WTC11 (cell line): Measurements from ENCODE around the gene PAN3.

Experiments used
- IRF2 ChIP-seq: sonication (generic); formaldehyde crosslinking; IDR thresholded peaks from 2 replicates; pipeline ENCODE4 v1.8.0; 2022; ENCODE audit warnings: low read depth, missing genetic modification reagents, borderline replicate concordance
- TF ChIP-seq, protein P1 (sequence below): fragments of 200-600 bp; IDR thresholded peaks from 2 replicates; pipeline ENCODE4 v1.8.0; 2022; ENCODE audit warnings: antibody characterized with exemption
- TF ChIP-seq, protein P2 (sequence below): sonication (generic); formaldehyde crosslinking; IDR thresholded peaks from 2 replicates; pipeline ENCODE4 v1.8.1; 2023; ENCODE audit warnings: mild to moderate bottlenecking, missing genetic modification reagents, moderate library complexity
- TF ChIP-seq, protein P3 (sequence below): sonication (generic); formaldehyde crosslinking; IDR thresholded peaks from 2 replicates; pipeline ENCODE4 v1.8.1; 2023; ENCODE audit warnings: mild to moderate bottlenecking, missing genetic modification reagents, moderate library complexity
- TF ChIP-seq, protein P4 (sequence below): sonication (generic); formaldehyde crosslinking; IDR thresholded peaks from 2 replicates; pipeline ENCODE4 v1.8.0; 2023; ENCODE audit warnings: missing genetic modification reagents

DNA sequence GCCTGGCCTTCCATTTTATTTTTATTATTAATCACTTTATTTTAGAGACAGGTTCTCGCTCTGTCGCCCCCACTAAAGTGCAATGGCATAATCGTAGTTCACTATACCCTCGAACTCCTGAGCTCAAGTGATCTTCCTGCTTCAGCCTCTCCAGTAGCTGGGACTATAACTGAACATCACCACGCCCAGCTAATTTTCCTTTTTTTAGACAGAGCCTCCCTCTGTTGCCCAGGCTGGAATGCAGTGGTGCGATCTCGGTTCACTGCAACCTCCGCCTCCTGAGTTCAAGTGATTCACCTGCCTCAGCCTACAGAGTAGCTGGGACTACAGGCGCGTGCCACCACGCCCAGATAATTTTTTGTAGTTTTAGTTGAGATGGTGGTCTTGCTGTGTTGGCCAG lies 6.7 kb upstream of the PAN3 start:
- no peak for TF ChIP-seq IRF2
- TF ChIP-seq, protein P1, sequence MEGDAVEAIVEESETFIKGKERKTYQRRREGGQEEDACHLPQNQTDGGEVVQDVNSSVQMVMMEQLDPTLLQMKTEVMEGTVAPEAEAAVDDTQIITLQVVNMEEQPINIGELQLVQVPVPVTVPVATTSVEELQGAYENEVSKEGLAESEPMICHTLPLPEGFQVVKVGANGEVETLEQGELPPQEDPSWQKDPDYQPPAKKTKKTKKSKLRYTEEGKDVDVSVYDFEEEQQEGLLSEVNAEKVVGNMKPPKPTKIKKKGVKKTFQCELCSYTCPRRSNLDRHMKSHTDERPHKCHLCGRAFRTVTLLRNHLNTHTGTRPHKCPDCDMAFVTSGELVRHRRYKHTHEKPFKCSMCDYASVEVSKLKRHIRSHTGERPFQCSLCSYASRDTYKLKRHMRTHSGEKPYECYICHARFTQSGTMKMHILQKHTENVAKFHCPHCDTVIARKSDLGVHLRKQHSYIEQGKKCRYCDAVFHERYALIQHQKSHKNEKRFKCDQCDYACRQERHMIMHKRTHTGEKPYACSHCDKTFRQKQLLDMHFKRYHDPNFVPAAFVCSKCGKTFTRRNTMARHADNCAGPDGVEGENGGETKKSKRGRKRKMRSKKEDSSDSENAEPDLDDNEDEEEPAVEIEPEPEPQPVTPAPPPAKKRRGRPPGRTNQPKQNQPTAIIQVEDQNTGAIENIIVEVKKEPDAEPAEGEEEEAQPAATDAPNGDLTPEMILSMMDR: no peak
- TF ChIP-seq, protein P2, sequence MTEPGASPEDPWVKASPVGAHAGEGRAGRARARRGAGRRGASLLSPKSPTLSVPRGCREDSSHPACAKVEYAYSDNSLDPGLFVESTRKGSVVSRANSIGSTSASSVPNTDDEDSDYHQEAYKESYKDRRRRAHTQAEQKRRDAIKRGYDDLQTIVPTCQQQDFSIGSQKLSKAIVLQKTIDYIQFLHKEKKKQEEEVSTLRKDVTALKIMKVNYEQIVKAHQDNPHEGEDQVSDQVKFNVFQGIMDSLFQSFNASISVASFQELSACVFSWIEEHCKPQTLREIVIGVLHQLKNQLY (CRISPR knock-in tag): no peak
- TF ChIP-seq, protein P3, sequence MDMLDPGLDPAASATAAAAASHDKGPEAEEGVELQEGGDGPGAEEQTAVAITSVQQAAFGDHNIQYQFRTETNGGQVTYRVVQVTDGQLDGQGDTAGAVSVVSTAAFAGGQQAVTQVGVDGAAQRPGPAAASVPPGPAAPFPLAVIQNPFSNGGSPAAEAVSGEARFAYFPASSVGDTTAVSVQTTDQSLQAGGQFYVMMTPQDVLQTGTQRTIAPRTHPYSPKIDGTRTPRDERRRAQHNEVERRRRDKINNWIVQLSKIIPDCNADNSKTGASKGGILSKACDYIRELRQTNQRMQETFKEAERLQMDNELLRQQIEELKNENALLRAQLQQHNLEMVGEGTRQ (CRISPR knock-in tag): no peak
- TF ChIP-seq, protein P4, sequence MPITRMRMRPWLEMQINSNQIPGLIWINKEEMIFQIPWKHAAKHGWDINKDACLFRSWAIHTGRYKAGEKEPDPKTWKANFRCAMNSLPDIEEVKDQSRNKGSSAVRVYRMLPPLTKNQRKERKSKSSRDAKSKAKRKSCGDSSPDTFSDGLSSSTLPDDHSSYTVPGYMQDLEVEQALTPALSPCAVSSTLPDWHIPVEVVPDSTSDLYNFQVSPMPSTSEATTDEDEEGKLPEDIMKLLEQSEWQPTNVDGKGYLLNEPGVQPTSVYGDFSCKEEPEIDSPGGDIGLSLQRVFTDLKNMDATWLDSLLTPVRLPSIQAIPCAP (CRISPR knock-in tag): no peak
